Heart right ventricle (tissue), 16 donors: Measurements from ENCODE around the gene C9orf153. TPM values are rescaled to one million over a fixed set of nuclear protein-coding genes. Genes with fewer than 3 reads are reported as not detected.

Source experiments
- ATAC-seq, 8 donors: fragments of 200-7000 bp; cut with Tn5 transposase; one replicate each; pipeline ENCODE4 v1.9.1; 2020; ENCODE audit warnings: mild to moderate bottlenecking in 8 of 8, moderate library complexity in 8 of 8, moderate number of reproducible peaks in 1 of 8
- DNase-seq, 2 donors: peaks; one replicate each; pipeline ENCODE4 v3.0.0-alpha.2; 2020
- H3K27ac ChIP-seq, 10 donors: fragments of 200-600 bp; sonication (generic) in 2 of 10; one replicate each; pipeline versions ENCODE4 v1.5.0 to v1.8.0; 2020 to 2022; ENCODE audit warnings: mild to moderate bottlenecking in 3 of 10
- H3K27me3 ChIP-seq, 7 donors: fragments of 200-600 bp; one replicate each; pipeline ENCODE4 v1.8.0; 2021 to 2022; ENCODE audit warnings: mild to moderate bottlenecking in 2 of 7
- H3K36me3 ChIP-seq, 9 donors: fragments of 200-600 bp; sonication (generic) in 1 of 9; one replicate each; pipeline versions ENCODE4 v1.5.0 to v1.8.0; 2020 to 2022; ENCODE audit warnings: mild to moderate bottlenecking in 2 of 9
- H3K4me1 ChIP-seq, 9 donors: fragments of 200-600 bp; sonication (generic) in 1 of 9; one replicate each; pipeline versions ENCODE4 v1.5.0 to v1.8.0; 2020 to 2022; ENCODE audit warnings: mild to moderate bottlenecking in 4 of 9
- H3K4me3 ChIP-seq, 10 donors: fragments of 200-600 bp; sonication (generic) in 2 of 10; one replicate each; pipeline versions ENCODE4 v1.5.0 to v1.8.0; 2020 to 2022; ENCODE audit warnings: mild to moderate bottlenecking in 7 of 10, moderate library complexity in 2 of 10
- H3K9me3 ChIP-seq, 11 donors: fragments of 200-600 bp in 10 of 11; sonication (generic) in 2 of 11; one replicate each; pipeline versions ENCODE4 v1.5.0 to v1.8.0; 2013 to 2022; ENCODE audit warnings: mild to moderate bottlenecking in 2 of 11, control low read depth in 1 of 11, moderate library complexity in 1 of 11
- whole genome bisulfite sequencing, 2 donors: extraction: QIAGEN DNeasy Blood & Tissue Kit; methylation state at CpG; one replicate each; pipeline ENCODE4 v1.1.7; 2013; ENCODE audit warnings: inconsistent platforms in 1 of 2; 5-methylcytosine and 5-hydroxymethylcytosine counted together
- intact Hi-C, 10 donors: fragments of 100-400 bp; cut with DNase I; formaldehyde crosslinking; loops; one replicate each; pipeline versions ENCODE4 v1.11.1 to v1.14.2; 2022
- polyA plus RNA-seq, 2 donors: library from polyadenylated mRNA; stranded (reverse); fragments of 200-250 nt; gene quantifications; one replicate each; pipeline ENCODE4 v1.2.3, GENCODE V29; 2013
- total RNA-seq, 10 donors: library from RNA; stranded (reverse); fragmentation: NEBNext Ultra II Directional in 3 of 10; extraction: Animal tissue kit (Norgen Biotek cat#: 25700) in 3 of 10; gene quantifications; one replicate each; pipeline versions ENCODE4 v1.2.1 to v1.2.4, GENCODE V29; 2021 to 2023
- TF ChIP-seq, protein P1 (sequence below), 9 donors: fragments of 200-600 bp; sonication (generic) in 2 of 9; IDR thresholded peaks; one replicate each; pipeline versions ENCODE4 v1.5.0 to v1.8.0; 2021 to 2022; ENCODE audit warnings: antibody characterized with exemption in 9 of 9, mild to moderate bottlenecking in 5 of 9, moderate library complexity in 1 of 9
- donor health status: Arrhythmogenic right ventricular cardiomyopathy.
- donor health status: ischemic (EF 13 %, LVEDD 7.1; RV severe dilation, severe dysfunction).
- donor health status: healthy with polysubstance abuse.
- donor health status: DM: no; HTN: yes; CAD: no.
- donor health status: DM: no; HTN: no; CAD: no.
- donor health status: ischemic (EF 25% LVEDD 6.9; RV normal size, moderate dysfunction).
- donor health status: ischemic (EF 25% LVEDD 5.7; RV mildly dilated, moderate dysfunction).
- donor health status: healthy.
- donor health status: DM: yes; HTN: yes; CAD: no.
- donor health status: Ischemic cardiomyopathy.
- donor health status: ischemic (EF 35%, LVEDD 5.7; RV mildly dilated, moderate dysfunction).
- donor health status: nonischemic (EF 11% LVEDD 7.7; RV severe dilation, severe dysfunction).
- donor health status: DM: yes; HTN: yes; CAD: no.
- donor health status: PGD.
- donor health status: ischemic (EF 29% LVEDD 5.4; RV normal size, mild dysfunction).
- donor health status: nonischemic (EF 23%, LVEDD 6.1; RV moderate dilation, normal function).

Gene C9orf153
- total and polyA plus RNA-seq, 12 donors: 0.06 to 0.72 (median 0.34) TPM; not detected in 2

DNA sequence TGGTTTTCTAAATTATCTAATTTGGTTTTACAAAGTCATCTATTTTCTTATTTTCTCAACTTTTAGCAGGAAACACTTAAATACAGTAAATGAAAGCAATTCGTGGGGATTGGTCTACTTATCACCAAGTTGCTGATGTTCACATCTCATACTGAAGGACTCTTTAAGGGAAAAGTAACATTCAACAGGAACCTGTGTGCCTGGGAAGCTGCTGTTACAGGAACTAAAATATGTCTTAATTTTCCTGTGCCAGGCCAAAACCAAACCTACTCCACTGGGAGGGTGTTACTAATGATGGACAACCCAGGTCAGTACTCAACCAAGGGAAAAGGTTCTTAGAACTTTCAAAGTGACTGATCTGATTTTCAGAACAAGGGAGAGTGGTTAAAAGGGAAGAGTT lies 17.6 kb upstream of the C9orf153 start:
- WGBS, 2 donors: 54 to 58% methylated on average over 1 of the region's 1 CpG
- ATAC-seq: no peak
- intact Hi-C loops: loop anchor here in 1 of 10 donors (5.0 kb wide), 1 partner anchor 75 kb away; no protein-coding TSS in a partner anchor
- H3K4me3 ChIP-seq: no peak overlapping the region
- no peaks in the 10 kb centered on the region for H3K27me3 ChIP-seq
- no peaks in the 10 kb centered on the region for H3K9me3 ChIP-seq
- TF ChIP-seq, protein P1, sequence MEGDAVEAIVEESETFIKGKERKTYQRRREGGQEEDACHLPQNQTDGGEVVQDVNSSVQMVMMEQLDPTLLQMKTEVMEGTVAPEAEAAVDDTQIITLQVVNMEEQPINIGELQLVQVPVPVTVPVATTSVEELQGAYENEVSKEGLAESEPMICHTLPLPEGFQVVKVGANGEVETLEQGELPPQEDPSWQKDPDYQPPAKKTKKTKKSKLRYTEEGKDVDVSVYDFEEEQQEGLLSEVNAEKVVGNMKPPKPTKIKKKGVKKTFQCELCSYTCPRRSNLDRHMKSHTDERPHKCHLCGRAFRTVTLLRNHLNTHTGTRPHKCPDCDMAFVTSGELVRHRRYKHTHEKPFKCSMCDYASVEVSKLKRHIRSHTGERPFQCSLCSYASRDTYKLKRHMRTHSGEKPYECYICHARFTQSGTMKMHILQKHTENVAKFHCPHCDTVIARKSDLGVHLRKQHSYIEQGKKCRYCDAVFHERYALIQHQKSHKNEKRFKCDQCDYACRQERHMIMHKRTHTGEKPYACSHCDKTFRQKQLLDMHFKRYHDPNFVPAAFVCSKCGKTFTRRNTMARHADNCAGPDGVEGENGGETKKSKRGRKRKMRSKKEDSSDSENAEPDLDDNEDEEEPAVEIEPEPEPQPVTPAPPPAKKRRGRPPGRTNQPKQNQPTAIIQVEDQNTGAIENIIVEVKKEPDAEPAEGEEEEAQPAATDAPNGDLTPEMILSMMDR (IDR thresholded peaks at IDR 0.05): no peak
- H3K4me1 ChIP-seq: peaks cover 13 to 74% (median 60%) of the 10 kb centered on the region in 9 donors
- no peak for DNase-seq
- no peak overlapping the region for H3K27ac ChIP-seq
- peaks cover 0 to 44% (median 7%) of the 10 kb centered on the region in 9 donors for H3K36me3 ChIP-seq

DNA sequence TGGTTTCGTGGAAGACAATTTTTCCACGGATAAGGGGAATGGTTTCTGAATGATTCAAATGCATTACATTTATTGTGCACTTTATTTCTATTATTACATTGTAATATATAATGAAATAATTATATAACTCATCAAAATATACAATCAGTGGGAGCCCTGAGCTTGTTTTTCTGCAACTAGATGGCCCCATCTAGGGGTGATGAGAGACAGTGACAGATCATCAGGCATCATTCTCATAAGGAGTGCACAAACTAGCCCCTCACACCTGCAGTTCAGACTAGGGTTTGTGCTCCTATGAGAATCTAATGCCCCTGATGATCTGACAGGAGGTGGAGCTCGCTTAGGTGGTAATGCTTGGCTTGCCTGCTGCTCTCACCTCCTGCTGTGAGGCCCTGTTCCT lies 16.5 kb upstream of the C9orf153 start:
- no peak overlapping the region for H3K27ac ChIP-seq
- TF ChIP-seq, protein P1 (IDR thresholded peaks at IDR 0.05): peak in 5 of 9 donors; percentile 15 to 44 (median 29)
- 80 to 83% methylated on average over 3 of the region's 3 CpGs for WGBS, 2 donors
- no peak for DNase-seq
- no peaks in the 10 kb centered on the region for H3K9me3 ChIP-seq
- intact Hi-C loops: loop anchor here in 1 of 10 donors (5.0 kb wide), 1 partner anchor 74 kb away; no protein-coding TSS in a partner anchor
- H3K4me1 ChIP-seq: peaks cover 13 to 68% (median 53%) of the 10 kb centered on the region in 9 donors
- peaks cover 0 to 55% (median 18%) of the 10 kb centered on the region in 9 donors for H3K36me3 ChIP-seq
- peak in 1 of 8 donors; percentile 14 for ATAC-seq
- H3K27me3 ChIP-seq: no peaks in the 10 kb centered on the region
- H3K4me3 ChIP-seq: no peak overlapping the region

DNA sequence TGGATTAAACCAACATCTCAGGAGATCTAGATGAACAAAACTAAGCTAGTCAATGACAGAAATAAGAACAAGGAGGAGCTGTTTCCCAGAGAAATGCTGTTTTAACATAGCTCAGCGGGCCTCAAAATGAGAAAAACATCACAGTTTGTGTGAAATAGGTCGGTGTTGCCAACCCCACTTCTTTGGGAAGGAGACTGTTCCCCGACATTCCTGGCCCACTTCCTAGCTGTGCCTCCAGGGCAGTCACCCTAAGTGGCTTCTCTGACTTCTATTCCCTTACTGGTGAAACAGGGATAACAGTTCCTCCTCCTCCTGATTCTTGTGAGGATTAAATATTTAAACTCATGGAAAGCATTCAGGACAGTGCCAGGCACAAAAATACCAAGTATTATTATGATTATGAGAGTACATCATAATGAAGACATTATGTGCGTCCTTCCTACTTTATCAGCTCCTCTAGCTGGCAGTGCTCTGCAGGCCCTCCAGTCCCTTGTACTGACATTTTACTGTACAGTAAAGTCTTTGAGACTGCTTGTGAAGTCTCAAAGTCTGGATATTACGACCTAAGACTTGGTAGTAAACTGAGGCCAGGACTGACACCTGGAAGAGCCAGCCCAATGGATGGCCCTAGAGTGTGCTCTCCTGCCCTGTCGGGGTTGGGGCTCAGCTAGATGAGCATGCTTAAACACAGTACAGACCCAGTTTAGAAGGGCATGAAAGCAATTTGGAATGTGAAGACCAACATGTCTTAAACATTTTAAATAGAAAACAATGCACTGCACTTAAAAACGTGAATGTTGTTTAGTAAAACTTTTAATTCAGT lies 15.6 kb upstream of the C9orf153 start:
- H3K4me1 ChIP-seq: peaks cover 12 to 59% (median 44%) of the 10 kb centered on the region in 9 donors

DNA sequence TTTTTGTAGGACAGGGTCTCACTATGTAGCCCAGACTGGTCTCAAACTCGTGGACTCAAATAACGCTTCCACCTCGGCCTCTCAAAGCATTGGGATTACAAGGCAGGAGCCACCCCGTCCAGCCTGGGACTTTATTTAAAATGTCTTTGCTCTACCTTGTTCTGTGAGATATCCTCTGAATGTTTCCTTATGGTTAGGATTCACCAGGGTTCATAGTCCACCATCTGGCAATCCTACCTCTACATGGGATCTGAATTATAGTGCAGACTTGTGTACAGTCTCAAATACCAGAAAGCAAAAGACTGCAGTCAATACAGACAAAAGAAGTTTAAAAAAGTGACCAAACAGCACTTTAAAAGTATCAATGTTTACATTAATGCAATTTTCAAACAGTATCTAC lies 12.8 kb upstream of the C9orf153 start:
- ATAC-seq (no peak), DNase-seq (no peak)
- no peaks in the 10 kb centered on the region for H3K9me3 ChIP-seq
- H3K27ac ChIP-seq: no peak overlapping the region
- H3K4me1 ChIP-seq: peaks cover 7 to 31% (median 24%) of the 10 kb centered on the region in 9 donors
- peaks cover 0 to 55% (median 28%) of the 10 kb centered on the region in 9 donors for H3K36me3 ChIP-seq
- TF ChIP-seq, protein P1 (IDR thresholded peaks at IDR 0.05): no peak
- H3K27me3 ChIP-seq: no peaks in the 10 kb centered on the region
- no peak overlapping the region for H3K4me3 ChIP-seq
- 94 to 95% methylated on average over 4 of the region's 4 CpGs for WGBS, 2 donors
- intact Hi-C loops: no loop called here

More for the DNA sequence above, 15.6 kb upstream of the C9orf153 start:
- Histone ChIP-seq H3K4me3 (no peak overlapping the region), H3K36me3 (peaks cover 0 to 56% (median 20%) of the 10 kb centered on the region in 9 donors), H3K27ac (no peak overlapping the region), H3K27me3 (no peaks in the 10 kb centered on the region), H3K9me3 (no peaks in the 10 kb centered on the region)
- DNase-seq (no peak), ATAC-seq (peak in 4 of 8 donors; percentile 26 to 60 (median 51))
- intact Hi-C loops: loop anchor here in 1 of 10 donors (5.0 kb wide), 1 partner anchor 73 kb away; no protein-coding TSS in a partner anchor
- TF ChIP-seq, protein P1 (IDR thresholded peaks at IDR 0.05): no peak
- WGBS, 2 donors: 59 to 66% methylated on average over 7 of the region's 7 CpGs
